Liver (tissue), 3 donors: ENCODE measurements around the gene METTL8.

Experiments used
- EGR1 ChIP-seq, 2 donors: IDR thresholded peaks; 2 replicates each; pipeline ENCODE4 v1.6.1; 2016 to 2018; ENCODE audit warnings: antibody characterized with exemption in 2 of 2, low read depth in 2 of 2
- GABPA ChIP-seq, 2 donors: IDR thresholded peaks in 1 of 2; conservative IDR thresholded peaks in 1 of 2; 2 replicates each; pipeline ENCODE4 v1.6.1; 2016; ENCODE audit warnings: antibody characterized with exemption in 2 of 2, mild to moderate bottlenecking in 1 of 2, moderate library complexity in 1 of 2
- JUND ChIP-seq, 2 donors: IDR thresholded peaks; 2 replicates each; pipeline ENCODE4 v1.6.1; 2016; ENCODE audit warnings: antibody characterized with exemption in 2 of 2
- RAD21 ChIP-seq, 2 donors: IDR thresholded peaks; 2 replicates each; pipeline ENCODE4 v1.6.1; 2016; ENCODE audit warnings: antibody characterized with exemption in 2 of 2, mild to moderate bottlenecking in 2 of 2
- RXRA ChIP-seq, 2 donors: IDR thresholded peaks; 2 replicates each; pipeline ENCODE4 v1.6.1; 2017 to 2018; ENCODE audit warnings: antibody characterized with exemption in 2 of 2, mild to moderate bottlenecking in 1 of 2
- SP1 ChIP-seq: IDR thresholded peaks from 2 replicates; pipeline ENCODE4 v1.6.1; 2018; ENCODE audit warnings: antibody characterized with exemption, mild to moderate bottlenecking
- TAF1 ChIP-seq: conservative IDR thresholded peaks from 2 replicates; pipeline ENCODE4 v1.6.1; 2016; ENCODE audit warnings: antibody characterized with exemption, mild to moderate bottlenecking
- YY1 ChIP-seq: IDR thresholded peaks from 2 replicates; pipeline ENCODE4 v1.6.1; 2016; ENCODE audit warnings: antibody characterized with exemption, mild to moderate bottlenecking
- TF ChIP-seq, protein P1 (sequence below): IDR thresholded peaks from 2 replicates; pipeline ENCODE4 v1.6.1; 2016; ENCODE audit warnings: antibody characterized with exemption
- TF ChIP-seq, protein P2 (sequence below): fragments of 150-350 bp; IDR thresholded peaks from 2 replicates; pipeline ENCODE4 v1.5.1; 2017; ENCODE audit warnings: improper control_type of control experiment, low read depth, low read length; ENCODE audit not compliant: missing input control
- TF ChIP-seq, protein P3 (sequence below): IDR thresholded peaks from 2 replicates; pipeline ENCODE4 v1.6.1; 2016; ENCODE audit warnings: antibody characterized with exemption, mild to moderate bottlenecking
- TF ChIP-seq, protein P4 (sequence below): IDR thresholded peaks from 2 replicates; pipeline ENCODE4 v1.6.1; 2016; ENCODE audit warnings: antibody characterized with exemption
- donor health status: healthy.
- donor health status: healthy.

DNA sequence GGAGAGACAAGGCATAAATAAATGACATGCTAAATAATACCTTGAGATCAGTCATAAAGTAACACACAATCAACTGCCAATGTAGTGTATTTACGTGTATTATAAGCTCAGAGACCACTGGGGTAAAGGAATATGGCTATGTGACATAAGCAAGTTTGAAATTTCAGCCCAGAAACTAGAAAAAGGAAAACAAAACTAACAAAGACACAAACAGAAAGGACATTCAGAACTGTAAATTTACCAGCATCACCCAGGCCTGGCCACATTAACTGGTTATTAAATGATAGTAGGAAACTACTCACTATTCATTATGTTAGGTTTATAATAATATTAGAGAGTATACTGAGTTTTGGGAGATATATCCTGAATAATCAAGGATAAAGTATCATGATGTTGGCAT is 98.8 kb downstream of the METTL8 start:
- TF ChIP-seq, protein P1, sequence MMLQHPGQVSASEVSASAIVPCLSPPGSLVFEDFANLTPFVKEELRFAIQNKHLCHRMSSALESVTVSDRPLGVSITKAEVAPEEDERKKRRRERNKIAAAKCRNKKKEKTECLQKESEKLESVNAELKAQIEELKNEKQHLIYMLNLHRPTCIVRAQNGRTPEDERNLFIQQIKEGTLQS = no peak
- TF ChIP-seq, protein P2, sequence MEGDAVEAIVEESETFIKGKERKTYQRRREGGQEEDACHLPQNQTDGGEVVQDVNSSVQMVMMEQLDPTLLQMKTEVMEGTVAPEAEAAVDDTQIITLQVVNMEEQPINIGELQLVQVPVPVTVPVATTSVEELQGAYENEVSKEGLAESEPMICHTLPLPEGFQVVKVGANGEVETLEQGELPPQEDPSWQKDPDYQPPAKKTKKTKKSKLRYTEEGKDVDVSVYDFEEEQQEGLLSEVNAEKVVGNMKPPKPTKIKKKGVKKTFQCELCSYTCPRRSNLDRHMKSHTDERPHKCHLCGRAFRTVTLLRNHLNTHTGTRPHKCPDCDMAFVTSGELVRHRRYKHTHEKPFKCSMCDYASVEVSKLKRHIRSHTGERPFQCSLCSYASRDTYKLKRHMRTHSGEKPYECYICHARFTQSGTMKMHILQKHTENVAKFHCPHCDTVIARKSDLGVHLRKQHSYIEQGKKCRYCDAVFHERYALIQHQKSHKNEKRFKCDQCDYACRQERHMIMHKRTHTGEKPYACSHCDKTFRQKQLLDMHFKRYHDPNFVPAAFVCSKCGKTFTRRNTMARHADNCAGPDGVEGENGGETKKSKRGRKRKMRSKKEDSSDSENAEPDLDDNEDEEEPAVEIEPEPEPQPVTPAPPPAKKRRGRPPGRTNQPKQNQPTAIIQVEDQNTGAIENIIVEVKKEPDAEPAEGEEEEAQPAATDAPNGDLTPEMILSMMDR = no peak
- TF ChIP-seq SP1 (no peak), RAD21 (IDR thresholded peaks at IDR 0.05) (no peak), TAF1 (no peak), RXRA (IDR thresholded peaks at IDR 0.05) (no peak), EGR1 (IDR thresholded peaks at IDR 0.05; ENCODE audit: low read depth in 2 of 2) (no peak), JUND (IDR thresholded peaks at IDR 0.05) (no peak), YY1 (no peak), GABPA (IDR thresholded peaks at IDR 0.05 in 1 of 2, conservative IDR thresholded peaks at IDR 0.05 in 1 of 2) (no peak)
- TF ChIP-seq, protein P3, sequence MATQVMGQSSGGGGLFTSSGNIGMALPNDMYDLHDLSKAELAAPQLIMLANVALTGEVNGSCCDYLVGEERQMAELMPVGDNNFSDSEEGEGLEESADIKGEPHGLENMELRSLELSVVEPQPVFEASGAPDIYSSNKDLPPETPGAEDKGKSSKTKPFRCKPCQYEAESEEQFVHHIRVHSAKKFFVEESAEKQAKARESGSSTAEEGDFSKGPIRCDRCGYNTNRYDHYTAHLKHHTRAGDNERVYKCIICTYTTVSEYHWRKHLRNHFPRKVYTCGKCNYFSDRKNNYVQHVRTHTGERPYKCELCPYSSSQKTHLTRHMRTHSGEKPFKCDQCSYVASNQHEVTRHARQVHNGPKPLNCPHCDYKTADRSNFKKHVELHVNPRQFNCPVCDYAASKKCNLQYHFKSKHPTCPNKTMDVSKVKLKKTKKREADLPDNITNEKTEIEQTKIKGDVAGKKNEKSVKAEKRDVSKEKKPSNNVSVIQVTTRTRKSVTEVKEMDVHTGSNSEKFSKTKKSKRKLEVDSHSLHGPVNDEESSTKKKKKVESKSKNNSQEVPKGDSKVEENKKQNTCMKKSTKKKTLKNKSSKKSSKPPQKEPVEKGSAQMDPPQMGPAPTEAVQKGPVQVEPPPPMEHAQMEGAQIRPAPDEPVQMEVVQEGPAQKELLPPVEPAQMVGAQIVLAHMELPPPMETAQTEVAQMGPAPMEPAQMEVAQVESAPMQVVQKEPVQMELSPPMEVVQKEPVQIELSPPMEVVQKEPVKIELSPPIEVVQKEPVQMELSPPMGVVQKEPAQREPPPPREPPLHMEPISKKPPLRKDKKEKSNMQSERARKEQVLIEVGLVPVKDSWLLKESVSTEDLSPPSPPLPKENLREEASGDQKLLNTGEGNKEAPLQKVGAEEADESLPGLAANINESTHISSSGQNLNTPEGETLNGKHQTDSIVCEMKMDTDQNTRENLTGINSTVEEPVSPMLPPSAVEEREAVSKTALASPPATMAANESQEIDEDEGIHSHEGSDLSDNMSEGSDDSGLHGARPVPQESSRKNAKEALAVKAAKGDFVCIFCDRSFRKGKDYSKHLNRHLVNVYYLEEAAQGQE = no peak
- TF ChIP-seq, protein P4, sequence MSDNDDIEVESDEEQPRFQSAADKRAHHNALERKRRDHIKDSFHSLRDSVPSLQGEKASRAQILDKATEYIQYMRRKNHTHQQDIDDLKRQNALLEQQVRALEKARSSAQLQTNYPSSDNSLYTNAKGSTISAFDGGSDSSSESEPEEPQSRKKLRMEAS = no peak
